Measurements from ENCODE around the gene CHP1. TPM values are rescaled to one million over a fixed set of nuclear protein-coding genes. Genes with fewer than 3 reads are reported as not detected.
A peak's percentile ranks its signal among the peaks of the same experiment; 100 is the strongest.

The CHP1 gene
- total RNA-seq, 1 experiment from 2014 or later, result 91.1 TPM

GRCh38 chr15:41269887-41270286 is 38.8 kb downstream of the CHP1 start:
- Mint-ChIP-seq H3K27me3 (ENCODE audit: insufficient read depth, unreplicated experiment) (no peaks in the 10 kb centered on the region), H3K27ac (ENCODE audit: low read depth, unreplicated experiment) (no peak overlapping the region), H3K36me3 (ENCODE audit: insufficient read depth, unreplicated experiment) (peaks cover 78% of the 10 kb centered on the region), H3K4me3 (ENCODE audit: unreplicated experiment) (no peak overlapping the region), H3K4me1 (ENCODE audit: insufficient read depth, unreplicated experiment) (no peaks in the 10 kb centered on the region), H3K9me3 (ENCODE audit: unreplicated experiment) (no peaks in the 10 kb centered on the region)
- no peak for TF ChIP-seq CTCF (IDR thresholded peaks at IDR 0.05; ENCODE audit: unreplicated experiment)
- ChIA-PET POLR2A (interaction anchor here (1.1 to 1.4 kb wide), 3 partner anchors 11 to 17 kb away, joined by 3 to 4 read pairs (median 3); no protein-coding TSS in a partner anchor), CTCF (no interaction called here)
- intact Hi-C loops (cut with micrococcal nuclease), result no loop called here
- BruUV-seq (replicated peaks), result no TSS peak
- no peak for DNase-seq (ENCODE audit: unreplicated experiment)

GRCh38 chr15:41276831-41277230 is 45.8 kb downstream of the CHP1 start:
- BruUV-seq (replicated peaks), result no TSS peak
- DNase-seq (ENCODE audit: unreplicated experiment), result no peak
- POLR2A ChIA-PET, result interaction anchor here (1.2 kb wide), 1 partner anchor 20 kb away, joined by 4 read pairs; no protein-coding TSS in a partner anchor
- Mint-ChIP-seq H3K27me3 (ENCODE audit: insufficient read depth, unreplicated experiment) (no peaks in the 10 kb centered on the region), H3K36me3 (ENCODE audit: insufficient read depth, unreplicated experiment) (peaks cover 68% of the 10 kb centered on the region), H3K4me3 (ENCODE audit: unreplicated experiment) (no peak overlapping the region), H3K27ac (ENCODE audit: low read depth, unreplicated experiment) (no peak overlapping the region), H3K9me3 (ENCODE audit: unreplicated experiment) (no peaks in the 10 kb centered on the region), H3K4me1 (ENCODE audit: insufficient read depth, unreplicated experiment) (peaks cover 8% of the 10 kb centered on the region)
- CTCF ChIA-PET, result no interaction called here
- no peak for TF ChIP-seq CTCF (IDR thresholded peaks at IDR 0.05; ENCODE audit: unreplicated experiment)
- intact Hi-C loops (cut with micrococcal nuclease), result no loop called here

GRCh38 chr15:41278319-41278718 is 47.3 kb downstream of the CHP1 start:
- BruUV-seq (replicated peaks), result no TSS peak
- Mint-ChIP-seq H3K27ac (ENCODE audit: low read depth, unreplicated experiment) (no peak overlapping the region), H3K4me1 (ENCODE audit: insufficient read depth, unreplicated experiment) (peaks cover 10% of the 10 kb centered on the region), H3K36me3 (ENCODE audit: insufficient read depth, unreplicated experiment) (peaks cover 53% of the 10 kb centered on the region), H3K9me3 (ENCODE audit: unreplicated experiment) (no peaks in the 10 kb centered on the region), H3K4me3 (ENCODE audit: unreplicated experiment) (no peak overlapping the region), H3K27me3 (ENCODE audit: insufficient read depth, unreplicated experiment) (no peaks in the 10 kb centered on the region)
- intact Hi-C loops (cut with micrococcal nuclease), result no loop called here
- ChIA-PET POLR2A (interaction anchor here (1.1 kb wide), 1 partner anchor 47 kb away, joined by 4 read pairs; the partner anchor contains the start of gene CHP1), CTCF (no interaction called here)
- no peak for TF ChIP-seq CTCF (IDR thresholded peaks at IDR 0.05; ENCODE audit: unreplicated experiment)
- no peak for DNase-seq (ENCODE audit: unreplicated experiment)

- Mint-ChIP-seq H3K4me3 (ENCODE audit: unreplicated experiment) (no peak overlapping the region), H3K9me3 (ENCODE audit: unreplicated experiment) (no peaks in the 10 kb centered on the region), H3K4me1 (ENCODE audit: insufficient read depth, unreplicated experiment) (peaks cover 10% of the 10 kb centered on the region), H3K27ac (ENCODE audit: low read depth, unreplicated experiment) (no peak overlapping the region), H3K27me3 (ENCODE audit: insufficient read depth, unreplicated experiment) (no peaks in the 10 kb centered on the region), H3K36me3 (ENCODE audit: insufficient read depth, unreplicated experiment) (peaks cover 39% of the 10 kb centered on the region)
- ChIA-PET POLR2A (interaction anchor here (0.6 kb wide), 1 partner anchor 49 kb away, joined by 3 read pairs; the partner anchor contains the start of gene EXD1), CTCF (interaction anchor here (0.6 kb wide), 1 partner anchor 689 kb away, joined by 5 read pairs; no protein-coding TSS in a partner anchor)
- no peak for DNase-seq (ENCODE audit: unreplicated experiment)
- TSS peak; percentile 1 for BruUV-seq (replicated peaks)
- intact Hi-C loops (cut with micrococcal nuclease), result no loop called here
- TF ChIP-seq CTCF (IDR thresholded peaks at IDR 0.05; ENCODE audit: unreplicated experiment), result no peak
These were observed 48.6 kb downstream of the CHP1 start for GRCh38 chr15:41279535-41280283.
